GM23338 (cell line): ENCODE data around the gene ZGLP1. TPM values are rescaled to one million over a fixed set of nuclear protein-coding genes. Genes with fewer than 3 reads are reported as not detected.

Experiments
- ATAC-seq: fragments of 200-7000 bp; cut with Tn5 transposase; 3 replicates; pipeline ENCODE4 v1.9.1; 2020
- DNase-seq: peaks from one replicate; pipeline ENCODE4 v3.0.0-alpha.2; 2015; ENCODE audit warnings: low spot score
- H2AFZ ChIP-seq: fragments of 200-600 bp; sonication (generic); 2 replicates; pipeline ENCODE4 v1.8.0; 2016; ENCODE audit warnings: antibody characterized with exemption, mild to moderate bottlenecking, moderate library complexity
- H3F3A ChIP-seq: fragments of 200-600 bp; sonication (generic); replicated peaks from 2 replicates; pipeline ENCODE4 v1.8.0; 2017; ENCODE audit warnings: antibody characterized with exemption, mixed run types, low read depth
- H3K27ac ChIP-seq: fragments of 200-600 bp; sonication (generic); 2 replicates; pipeline ENCODE4 v1.6.1; 2016; ENCODE audit warnings: low read depth
- H3K27me3 ChIP-seq: fragments of 200-600 bp; sonication (generic); 2 replicates; pipeline ENCODE4 v1.8.0; 2016; ENCODE audit warnings: mild to moderate bottlenecking, mixed run types, moderate library complexity; ENCODE audit not compliant: insufficient read depth
- H3K36me3 ChIP-seq: fragments of 200-600 bp; sonication (generic); 2 replicates; pipeline ENCODE4 v1.8.0; 2016; ENCODE audit warnings: mild to moderate bottlenecking; ENCODE audit not compliant: insufficient read depth
- H3K4me1 ChIP-seq: fragments of 200-600 bp; sonication (generic); 2 replicates; pipeline ENCODE4 v1.8.0; 2016; ENCODE audit warnings: mild to moderate bottlenecking, moderate library complexity; ENCODE audit not compliant: insufficient read depth
- H3K4me2 ChIP-seq: fragments of 200-600 bp; sonication (generic); 2 replicates; pipeline ENCODE4 v1.7.1; 2017; ENCODE audit warnings: mixed run types
- H3K4me3 ChIP-seq: fragments of 200-600 bp; sonication (generic); 2 replicates; pipeline ENCODE4 v1.6.1; 2016; ENCODE audit warnings: mixed run types
- H3K79me2 ChIP-seq: fragments of 200-600 bp; sonication (generic); replicated peaks from 2 replicates; pipeline ENCODE4 v1.8.0; 2017; ENCODE audit warnings: mild to moderate bottlenecking; ENCODE audit not compliant: insufficient read depth
- H3K9me2 ChIP-seq: fragments of 200-600 bp; sonication (generic); 2 replicates; pipeline ENCODE4 v1.8.0; 2017; ENCODE audit not compliant: insufficient read depth
- H4K20me1 ChIP-seq: fragments of 200-600 bp; sonication (generic); replicated peaks from 2 replicates; pipeline ENCODE4 v1.8.0; 2017; ENCODE audit warnings: mild to moderate bottlenecking; ENCODE audit not compliant: insufficient read depth
- H3K27ac Mint-ChIP-seq: 2 replicates; pipeline ENCODE4 v1.8.0; 2020; ENCODE audit warnings: inconsistent platforms, mild to moderate bottlenecking, moderate library complexity, mixed read lengths
- H3K27me3 Mint-ChIP-seq: 3 replicates; pipeline ENCODE4 v1.8.0; 2022; ENCODE audit warnings: low read depth, mild to moderate bottlenecking, moderate library complexity, mixed read lengths, inconsistent platforms; ENCODE audit not compliant: insufficient read depth, poor library complexity
- H3K36me3 Mint-ChIP-seq: 3 replicates; pipeline ENCODE4 v1.8.0; 2021; ENCODE audit warnings: low read depth, mild to moderate bottlenecking, inconsistent platforms, moderate library complexity, mixed read lengths
- H3K4me1 Mint-ChIP-seq: 3 replicates; pipeline ENCODE4 v1.8.0; 2020; ENCODE audit warnings: mild to moderate bottlenecking, inconsistent platforms, mixed read lengths
- H3K4me3 Mint-ChIP-seq: 3 replicates; pipeline ENCODE4 v1.8.0; 2021; ENCODE audit warnings: moderate library complexity, mild to moderate bottlenecking, inconsistent platforms, mixed read lengths
- H3K9me3 Mint-ChIP-seq: 3 replicates; pipeline ENCODE4 v1.8.0; 2020; ENCODE audit warnings: moderate library complexity, mild to moderate bottlenecking, inconsistent platforms, mixed read lengths
- CREB1 ChIP-seq: fragments of 250-450 bp; sonication (Bioruptor Pico); IDR thresholded peaks from 2 replicates; pipeline ENCODE4 v1.5.0; 2020; ENCODE audit warnings: low read depth, mild to moderate bottlenecking, moderate library complexity
- EZH2 ChIP-seq: fragments of 200-600 bp; sonication (generic); IDR thresholded peaks from one replicate; pipeline ENCODE4 v1.8.0; 2017; ENCODE audit warnings: antibody characterized with exemption, mild to moderate bottlenecking, low read depth; ENCODE audit not compliant: unreplicated experiment
- JUNB ChIP-seq: IDR thresholded peaks from one replicate; pipeline ENCODE4 v1.6.1; 2016; ENCODE audit warnings: antibody characterized with exemption; ENCODE audit not compliant: unreplicated experiment
- POLR2AphosphoS5 ChIP-seq: IDR thresholded peaks from 2 replicates; pipeline ENCODE4 v1.6.1; 2016; ENCODE audit warnings: antibody characterized with exemption, low read depth
- STAT1 ChIP-seq: IDR thresholded peaks from one replicate; pipeline ENCODE4 v1.6.1; 2016; ENCODE audit warnings: antibody characterized with exemption; ENCODE audit not compliant: unreplicated experiment
- ZNF114 ChIP-seq: fragments of 250-450 bp; sonication (Bioruptor Pico); IDR thresholded peaks from 2 replicates; pipeline ENCODE4 v1.5.0; 2020; ENCODE audit warnings: mild to moderate bottlenecking, moderate library complexity
- polyA plus RNA-seq: library from polyadenylated mRNA; unstranded; fragments of >200 nt; fragmentation: Nextera tagmentation; extraction: Ambion mirVana; gene quantifications from 2 replicates; pipeline ENCODE4 v1.2.1, GENCODE V29; 2016
- total RNA-seq: library from RNA; depleted of rRNA; stranded (reverse); fragments of >200 nt; shearing (Covaris generic); gene quantifications from 2 replicates; pipeline ENCODE4 v1.2.3, GENCODE V29; 2014
- TF ChIP-seq, protein P1 (sequence below): fragments of 250-450 bp; sonication (Bioruptor Pico); IDR thresholded peaks from 2 replicates; pipeline ENCODE4 v1.5.0; 2020; ENCODE audit warnings: mild to moderate bottlenecking, moderate library complexity
- TF ChIP-seq, protein P2 (sequence below): IDR thresholded peaks from one replicate; pipeline ENCODE4 v1.6.1; 2018; ENCODE audit warnings: antibody characterized with exemption; ENCODE audit not compliant: unreplicated experiment
- TF ChIP-seq, protein P3 (sequence below): IDR thresholded peaks from 2 replicates; pipeline ENCODE4 v1.6.1; 2016; ENCODE audit warnings: antibody characterized with exemption

Gene ZGLP1
- total and polyA plus RNA-seq, 2 experiments from 2014 or later, result 1.5 to 5.3 TPM

DNA sequence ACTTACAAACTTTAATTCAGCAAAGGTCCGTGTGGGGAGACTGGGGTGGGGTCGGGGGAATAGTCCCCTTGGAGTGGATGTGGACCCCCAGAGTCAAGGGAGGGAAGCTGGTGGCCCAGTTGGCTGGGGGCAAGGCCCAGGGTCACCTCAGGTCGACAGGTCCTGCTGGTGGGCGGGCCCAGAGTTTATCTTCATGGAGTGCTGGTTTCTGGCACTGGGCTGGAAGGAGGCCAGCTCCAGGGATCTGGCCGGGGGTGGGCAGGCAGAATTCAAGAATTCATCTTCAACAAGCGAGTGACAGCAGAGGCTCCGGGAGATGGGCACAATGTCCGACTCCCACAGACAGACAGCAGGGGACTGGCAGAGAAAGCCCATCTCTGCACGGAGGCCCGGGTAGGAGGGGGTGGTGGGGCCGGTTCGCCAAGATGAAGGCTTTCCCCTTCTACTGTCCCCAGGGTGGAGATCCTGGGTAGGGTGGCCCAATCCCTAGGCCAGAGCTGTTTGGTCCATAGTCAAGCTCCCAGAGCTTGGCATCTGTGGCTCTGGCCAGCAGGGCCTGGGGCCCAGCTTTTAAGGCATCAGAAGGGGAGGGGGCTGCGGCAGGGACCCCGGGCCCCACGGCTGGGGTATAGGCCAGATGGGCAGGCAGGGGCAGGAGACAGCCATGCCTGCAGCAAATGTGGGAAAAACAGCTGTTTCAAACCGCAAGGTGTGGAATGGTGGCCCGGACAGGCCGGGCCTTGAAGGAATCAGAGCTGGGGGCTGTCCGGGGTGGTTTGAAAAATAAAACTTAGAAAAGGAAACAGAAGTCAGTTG lies 6.8 kb upstream of the ZGLP1 start:
- Mint-ChIP-seq H3K9me3 (no peaks in the 10 kb centered on the region), H3K27ac (peak overlapping the region; percentile 78), H3K4me3 (peak overlapping the region; percentile 94), H3K4me1 (peaks cover 13% of the 10 kb centered on the region; the same call in 2 of the 3 replicates), H3K27me3 (peaks cover 12% of the 10 kb centered on the region), H3K36me3 (peaks cover 32% of the 10 kb centered on the region)
- peak; percentile 11 for ATAC-seq
- Histone ChIP-seq H4K20me1 (peaks cover 3% of the 10 kb centered on the region; the same call in 1 of the 2 replicates), H3K4me1 (peaks cover 12% of the 10 kb centered on the region; the same call in 1 of the 2 replicates), H3K36me3 (peaks cover 3% of the 10 kb centered on the region; the same call in 1 of the 2 replicates), H3K27ac (peak overlapping the region; percentile 83; the same call in 1 of the 2 replicates), H3K4me3 (peak overlapping the region; percentile 92), H3F3A (peaks cover 12% of the 10 kb centered on the region), H2AFZ (no peak overlapping the region), H3K4me2 (peak overlapping the region; percentile 92; the same call in 1 of the 2 replicates), H3K79me2 (peaks cover 6% of the 10 kb centered on the region), H3K9me2 (no peaks in the 10 kb centered on the region), H3K27me3 (no peaks in the 10 kb centered on the region)
- no peak for TF ChIP-seq CREB1 (CRISPR knock-in tag)
- TF ChIP-seq ZNF114, result no peak
- TF ChIP-seq, protein P1, sequence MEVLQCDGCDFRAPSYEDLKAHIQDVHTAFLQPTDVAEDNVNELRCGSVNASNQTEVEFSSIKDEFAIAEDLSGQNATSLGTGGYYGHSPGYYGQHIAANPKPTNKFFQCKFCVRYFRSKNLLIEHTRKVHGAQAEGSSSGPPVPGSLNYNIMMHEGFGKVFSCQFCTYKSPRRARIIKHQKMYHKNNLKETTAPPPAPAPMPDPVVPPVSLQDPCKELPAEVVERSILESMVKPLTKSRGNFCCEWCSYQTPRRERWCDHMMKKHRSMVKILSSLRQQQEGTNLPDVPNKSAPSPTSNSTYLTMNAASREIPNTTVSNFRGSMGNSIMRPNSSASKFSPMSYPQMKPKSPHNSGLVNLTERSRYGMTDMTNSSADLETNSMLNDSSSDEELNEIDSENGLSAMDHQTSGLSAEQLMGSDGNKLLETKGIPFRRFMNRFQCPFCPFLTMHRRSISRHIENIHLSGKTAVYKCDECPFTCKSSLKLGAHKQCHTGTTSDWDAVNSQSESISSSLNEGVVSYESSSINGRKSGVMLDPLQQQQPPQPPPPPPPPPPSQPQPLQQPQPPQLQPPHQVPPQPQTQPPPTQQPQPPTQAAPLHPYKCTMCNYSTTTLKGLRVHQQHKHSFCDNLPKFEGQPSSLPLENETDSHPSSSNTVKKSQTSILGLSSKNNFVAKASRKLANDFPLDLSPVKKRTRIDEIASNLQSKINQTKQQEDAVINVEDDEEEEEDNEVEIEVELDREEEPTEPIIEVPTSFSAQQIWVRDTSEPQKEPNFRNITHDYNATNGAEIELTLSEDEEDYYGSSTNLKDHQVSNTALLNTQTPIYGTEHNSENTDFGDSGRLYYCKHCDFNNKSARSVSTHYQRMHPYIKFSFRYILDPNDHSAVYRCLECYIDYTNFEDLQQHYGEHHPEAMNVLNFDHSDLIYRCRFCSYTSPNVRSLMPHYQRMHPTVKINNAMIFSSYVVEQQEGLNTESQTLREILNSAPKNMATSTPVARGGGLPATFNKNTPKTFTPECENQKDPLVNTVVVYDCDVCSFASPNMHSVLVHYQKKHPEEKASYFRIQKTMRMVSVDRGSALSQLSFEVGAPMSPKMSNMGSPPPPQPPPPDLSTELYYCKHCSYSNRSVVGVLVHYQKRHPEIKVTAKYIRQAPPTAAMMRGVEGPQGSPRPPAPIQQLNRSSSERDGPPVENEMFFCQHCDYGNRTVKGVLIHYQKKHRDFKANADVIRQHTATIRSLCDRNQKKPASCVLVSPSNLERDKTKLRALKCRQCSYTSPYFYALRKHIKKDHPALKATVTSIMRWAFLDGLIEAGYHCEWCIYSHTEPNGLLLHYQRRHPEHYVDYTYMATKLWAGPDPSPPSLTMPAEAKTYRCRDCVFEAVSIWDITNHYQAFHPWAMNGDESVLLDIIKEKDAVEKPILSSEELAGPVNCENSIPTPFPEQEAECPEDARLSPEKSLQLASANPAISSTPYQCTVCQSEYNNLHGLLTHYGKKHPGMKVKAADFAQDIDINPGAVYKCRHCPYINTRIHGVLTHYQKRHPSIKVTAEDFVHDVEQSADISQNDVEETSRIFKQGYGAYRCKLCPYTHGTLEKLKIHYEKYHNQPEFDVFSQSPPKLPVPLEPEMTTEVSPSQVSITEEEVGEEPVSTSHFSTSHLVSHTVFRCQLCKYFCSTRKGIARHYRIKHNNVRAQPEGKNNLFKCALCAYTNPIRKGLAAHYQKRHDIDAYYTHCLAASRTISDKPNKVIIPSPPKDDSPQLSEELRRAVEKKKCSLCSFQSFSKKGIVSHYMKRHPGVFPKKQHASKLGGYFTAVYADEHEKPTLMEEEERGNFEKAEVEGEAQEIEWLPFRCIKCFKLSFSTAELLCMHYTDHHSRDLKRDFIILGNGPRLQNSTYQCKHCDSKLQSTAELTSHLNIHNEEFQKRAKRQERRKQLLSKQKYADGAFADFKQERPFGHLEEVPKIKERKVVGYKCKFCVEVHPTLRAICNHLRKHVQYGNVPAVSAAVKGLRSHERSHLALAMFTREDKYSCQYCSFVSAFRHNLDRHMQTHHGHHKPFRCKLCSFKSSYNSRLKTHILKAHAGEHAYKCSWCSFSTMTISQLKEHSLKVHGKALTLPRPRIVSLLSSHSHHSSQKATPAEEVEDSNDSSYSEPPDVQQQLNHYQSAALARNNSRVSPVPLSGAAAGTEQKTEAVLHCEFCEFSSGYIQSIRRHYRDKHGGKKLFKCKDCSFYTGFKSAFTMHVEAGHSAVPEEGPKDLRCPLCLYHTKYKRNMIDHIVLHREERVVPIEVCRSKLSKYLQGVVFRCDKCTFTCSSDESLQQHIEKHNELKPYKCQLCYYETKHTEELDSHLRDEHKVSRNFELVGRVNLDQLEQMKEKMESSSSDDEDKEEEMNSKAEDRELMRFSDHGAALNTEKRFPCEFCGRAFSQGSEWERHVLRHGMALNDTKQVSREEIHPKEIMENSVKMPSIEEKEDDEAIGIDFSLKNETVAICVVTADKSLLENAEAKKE, result no peak
- TF ChIP-seq, protein P2, sequence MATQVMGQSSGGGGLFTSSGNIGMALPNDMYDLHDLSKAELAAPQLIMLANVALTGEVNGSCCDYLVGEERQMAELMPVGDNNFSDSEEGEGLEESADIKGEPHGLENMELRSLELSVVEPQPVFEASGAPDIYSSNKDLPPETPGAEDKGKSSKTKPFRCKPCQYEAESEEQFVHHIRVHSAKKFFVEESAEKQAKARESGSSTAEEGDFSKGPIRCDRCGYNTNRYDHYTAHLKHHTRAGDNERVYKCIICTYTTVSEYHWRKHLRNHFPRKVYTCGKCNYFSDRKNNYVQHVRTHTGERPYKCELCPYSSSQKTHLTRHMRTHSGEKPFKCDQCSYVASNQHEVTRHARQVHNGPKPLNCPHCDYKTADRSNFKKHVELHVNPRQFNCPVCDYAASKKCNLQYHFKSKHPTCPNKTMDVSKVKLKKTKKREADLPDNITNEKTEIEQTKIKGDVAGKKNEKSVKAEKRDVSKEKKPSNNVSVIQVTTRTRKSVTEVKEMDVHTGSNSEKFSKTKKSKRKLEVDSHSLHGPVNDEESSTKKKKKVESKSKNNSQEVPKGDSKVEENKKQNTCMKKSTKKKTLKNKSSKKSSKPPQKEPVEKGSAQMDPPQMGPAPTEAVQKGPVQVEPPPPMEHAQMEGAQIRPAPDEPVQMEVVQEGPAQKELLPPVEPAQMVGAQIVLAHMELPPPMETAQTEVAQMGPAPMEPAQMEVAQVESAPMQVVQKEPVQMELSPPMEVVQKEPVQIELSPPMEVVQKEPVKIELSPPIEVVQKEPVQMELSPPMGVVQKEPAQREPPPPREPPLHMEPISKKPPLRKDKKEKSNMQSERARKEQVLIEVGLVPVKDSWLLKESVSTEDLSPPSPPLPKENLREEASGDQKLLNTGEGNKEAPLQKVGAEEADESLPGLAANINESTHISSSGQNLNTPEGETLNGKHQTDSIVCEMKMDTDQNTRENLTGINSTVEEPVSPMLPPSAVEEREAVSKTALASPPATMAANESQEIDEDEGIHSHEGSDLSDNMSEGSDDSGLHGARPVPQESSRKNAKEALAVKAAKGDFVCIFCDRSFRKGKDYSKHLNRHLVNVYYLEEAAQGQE, result no peak
- TF ChIP-seq EZH2, result no peak
- TF ChIP-seq, protein P3, sequence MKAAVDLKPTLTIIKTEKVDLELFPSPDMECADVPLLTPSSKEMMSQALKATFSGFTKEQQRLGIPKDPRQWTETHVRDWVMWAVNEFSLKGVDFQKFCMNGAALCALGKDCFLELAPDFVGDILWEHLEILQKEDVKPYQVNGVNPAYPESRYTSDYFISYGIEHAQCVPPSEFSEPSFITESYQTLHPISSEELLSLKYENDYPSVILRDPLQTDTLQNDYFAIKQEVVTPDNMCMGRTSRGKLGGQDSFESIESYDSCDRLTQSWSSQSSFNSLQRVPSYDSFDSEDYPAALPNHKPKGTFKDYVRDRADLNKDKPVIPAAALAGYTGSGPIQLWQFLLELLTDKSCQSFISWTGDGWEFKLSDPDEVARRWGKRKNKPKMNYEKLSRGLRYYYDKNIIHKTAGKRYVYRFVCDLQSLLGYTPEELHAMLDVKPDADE, result no peak
- no peak for TF ChIP-seq POLR2AphosphoS5
- no peak for TF ChIP-seq JUNB
- no peak for TF ChIP-seq STAT1
- no peak for DNase-seq
